HL-60 (cell line): Measurements from ENCODE around the gene OR4M1.
"Not testable (repeated sequence)": the region's sequence is repeated elsewhere in the genome, so short reads cannot be mapped to it uniquely, and the experiment has no call there.

Experiments used
- CTCF ChIP-seq: IDR thresholded peaks from one replicate; pipeline ENCODE4 v1.5.1; 2011; ENCODE audit warnings: low read length, control low read depth, inconsistent platforms; ENCODE audit not compliant: insufficient read depth
- POLR2AphosphoS5 ChIP-seq: IDR thresholded peaks from 2 replicates; pipeline ENCODE4 v1.6.1; 2012; ENCODE audit warnings: low read depth
- REST ChIP-seq: IDR thresholded peaks from 2 replicates; pipeline ENCODE4 v1.6.1; 2012; ENCODE audit warnings: low read depth; ENCODE audit not compliant: insufficient replicate concordance
- SPI1 ChIP-seq: IDR thresholded peaks from 2 replicates; pipeline ENCODE4 v1.6.1; 2012; ENCODE audit warnings: low read depth, mild to moderate bottlenecking, borderline replicate concordance

- TF ChIP-seq POLR2AphosphoS5, CTCF, SPI1, REST: not testable (repeated sequence)
Measured at GRCh38 chr14:19788150-19788549, 14.8 kb downstream of the OR4M1 start.
